NCI-H345 (cell line): ENCODE results near the gene KLK3.
"Not testable (repeated sequence)": the region's sequence is repeated elsewhere in the genome, so short reads cannot be mapped to it uniquely, and the experiment has no call there.

Experiments
- DNase-seq: peaks from one replicate; lab custom pipeline; 2025; lab: John Stamatoyannopoulos, UW

The KLK3 gene

DNA sequence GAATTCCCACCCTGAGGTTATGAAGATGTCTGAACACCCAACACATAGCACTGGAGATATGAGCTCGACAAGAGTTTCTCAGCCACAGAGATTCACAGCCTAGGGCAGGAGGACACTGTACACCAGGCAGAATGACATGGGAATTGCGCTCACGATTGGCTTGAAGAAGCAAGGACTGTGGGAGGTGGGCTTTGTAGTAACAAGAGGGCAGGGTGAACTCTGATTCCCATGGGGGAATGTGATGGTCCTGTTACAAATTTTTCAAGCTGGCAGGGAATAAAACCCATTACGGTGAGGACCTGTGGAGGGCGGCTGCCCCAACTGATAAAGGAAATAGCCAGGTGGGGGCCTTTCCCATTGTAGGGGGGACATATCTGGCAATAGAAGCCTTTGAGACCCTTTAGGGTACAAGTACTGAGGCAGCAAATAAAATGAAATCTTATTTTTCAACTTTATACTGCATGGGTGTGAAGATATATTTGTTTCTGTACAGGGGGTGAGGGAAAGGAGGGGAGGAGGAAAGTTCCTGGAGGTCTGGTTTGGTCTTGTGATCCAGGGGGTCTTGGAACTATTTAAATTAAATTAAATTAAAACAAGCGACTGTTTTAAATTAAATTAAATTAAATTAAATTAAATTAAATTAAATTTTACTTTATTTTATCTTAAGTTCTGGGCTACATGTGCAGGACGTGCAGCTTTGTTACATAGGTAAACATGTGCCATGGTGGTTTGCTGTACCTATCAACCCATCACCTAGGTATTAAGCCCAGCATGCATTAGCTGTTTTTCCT is 7.0 kb downstream of the KLK3 start:
- DNase-seq: no peak

DNA sequence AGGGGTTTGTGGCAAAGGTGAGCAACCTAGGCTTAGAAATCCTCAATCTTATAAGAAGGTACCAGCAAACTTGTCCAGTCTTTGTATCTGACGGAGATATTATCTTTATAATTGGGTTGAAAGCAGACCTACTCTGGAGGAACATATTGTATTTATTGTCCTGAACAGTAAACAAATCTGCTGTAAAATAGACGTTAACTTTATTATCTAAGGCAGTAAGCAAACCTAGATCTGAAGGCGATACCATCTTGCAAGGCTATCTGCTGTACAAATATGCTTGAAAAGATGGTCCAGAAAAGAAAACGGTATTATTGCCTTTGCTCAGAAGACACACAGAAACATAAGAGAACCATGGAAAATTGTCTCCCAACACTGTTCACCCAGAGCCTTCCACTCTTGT is 14.8 kb downstream of the KLK3 start:
- DNase-seq: no peak

DNA sequence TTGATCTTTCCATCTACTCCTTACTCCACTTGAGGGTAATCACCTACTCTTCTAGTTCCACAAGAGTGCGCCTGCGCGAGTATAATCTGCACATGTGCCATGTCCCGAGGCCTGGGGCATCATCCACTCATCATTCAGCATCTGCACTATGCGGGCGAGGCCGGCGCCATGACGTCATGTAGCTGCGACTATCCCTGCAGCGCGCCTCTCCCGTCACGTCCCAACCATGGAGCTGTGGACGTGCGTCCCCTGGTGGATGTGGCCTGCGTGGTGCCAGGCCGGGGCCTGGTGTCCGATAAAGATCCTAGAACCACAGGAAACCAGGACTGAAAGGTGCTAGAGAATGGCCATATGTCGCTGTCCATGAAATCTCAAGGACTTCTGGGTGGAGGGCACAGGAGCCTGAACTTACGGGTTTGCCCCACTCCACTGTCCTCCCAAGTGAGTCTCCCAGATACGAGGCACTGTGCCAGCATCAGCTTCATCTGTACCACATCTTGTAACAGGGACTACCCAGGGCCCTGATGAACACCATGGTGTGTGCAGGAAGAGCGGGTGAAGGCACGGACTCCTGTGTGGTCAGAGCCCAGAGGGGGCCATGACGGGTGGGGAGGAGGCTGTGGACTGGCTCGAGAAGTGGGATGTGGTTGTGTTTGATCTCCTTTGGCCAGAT is 15.8 kb downstream of the KLK3 start:
- no peak for DNase-seq

DNA sequence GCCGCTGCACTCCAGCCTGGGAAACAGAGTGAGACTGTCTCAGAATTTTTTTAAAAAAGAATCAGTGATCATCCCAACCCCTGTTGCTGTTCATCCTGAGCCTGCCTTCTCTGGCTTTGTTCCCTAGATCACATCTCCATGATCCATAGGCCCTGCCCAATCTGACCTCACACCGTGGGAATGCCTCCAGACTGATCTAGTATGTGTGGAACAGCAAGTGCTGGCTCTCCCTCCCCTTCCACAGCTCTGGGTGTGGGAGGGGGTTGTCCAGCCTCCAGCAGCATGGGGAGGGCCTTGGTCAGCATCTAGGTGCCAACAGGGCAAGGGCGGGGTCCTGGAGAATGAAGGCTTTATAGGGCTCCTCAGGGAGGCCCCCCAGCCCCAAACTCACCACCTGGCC is 18.3 kb downstream of the KLK3 start, which contains the start of gene KLK2:
Gene KLK2 (plus strand): TSS at position 384 of the 400 bp plus-strand sequence. CDS start 35 bp downstream, outside the sequence.
- no peak for DNase-seq

DNA sequence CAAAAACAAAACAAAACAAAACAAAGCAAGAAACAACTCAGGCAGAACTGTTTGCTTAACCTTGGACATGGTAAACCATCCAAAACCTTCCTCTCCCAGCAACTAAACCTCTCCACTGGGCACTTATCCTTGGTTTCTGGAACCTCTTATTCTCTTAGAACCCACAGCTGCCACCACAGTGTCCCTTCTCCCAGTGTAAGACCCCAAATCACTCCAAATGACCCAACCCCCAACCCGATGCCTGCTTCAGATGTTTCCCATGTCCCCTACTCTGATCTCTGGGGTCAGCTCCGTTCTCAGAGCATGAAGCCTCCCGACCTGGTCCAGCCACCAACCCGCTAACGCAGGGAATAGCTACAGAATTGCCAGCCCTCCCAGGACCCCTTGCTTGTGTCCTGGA is 19.5 kb downstream of the KLK3 start:
- DNase-seq: no peak

DNA sequence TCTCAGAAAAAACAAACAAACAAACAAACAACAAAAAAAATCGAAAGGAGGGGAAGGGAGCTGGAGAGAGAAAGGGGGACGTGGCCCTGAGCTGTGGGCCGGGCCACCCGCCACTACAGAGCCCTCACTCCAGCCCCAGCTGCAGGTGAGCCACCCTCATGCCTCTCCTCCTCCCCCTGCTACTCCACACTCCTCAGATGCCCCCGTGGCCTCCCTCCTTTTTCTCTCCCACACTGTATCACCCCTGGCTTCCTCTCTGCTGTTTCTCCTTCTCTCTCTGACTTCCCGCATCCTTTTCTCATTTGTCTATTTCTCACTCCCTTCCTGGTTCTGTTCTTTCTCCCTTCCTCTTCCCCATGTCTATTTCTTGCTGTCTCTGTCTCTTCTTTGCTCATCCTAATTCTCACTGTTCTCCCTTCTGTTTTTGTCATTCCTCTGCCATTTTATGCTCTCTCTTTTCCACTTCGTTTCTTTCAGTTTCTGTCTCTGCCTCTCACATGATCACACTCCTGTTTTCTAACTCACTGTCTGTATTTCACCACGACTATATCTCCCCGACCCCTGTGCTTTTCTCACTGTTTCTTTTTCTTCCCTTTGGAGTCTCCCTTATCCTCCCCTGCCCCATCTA is 21.2 kb downstream of the KLK3 start:
- no peak for DNase-seq

DNA sequence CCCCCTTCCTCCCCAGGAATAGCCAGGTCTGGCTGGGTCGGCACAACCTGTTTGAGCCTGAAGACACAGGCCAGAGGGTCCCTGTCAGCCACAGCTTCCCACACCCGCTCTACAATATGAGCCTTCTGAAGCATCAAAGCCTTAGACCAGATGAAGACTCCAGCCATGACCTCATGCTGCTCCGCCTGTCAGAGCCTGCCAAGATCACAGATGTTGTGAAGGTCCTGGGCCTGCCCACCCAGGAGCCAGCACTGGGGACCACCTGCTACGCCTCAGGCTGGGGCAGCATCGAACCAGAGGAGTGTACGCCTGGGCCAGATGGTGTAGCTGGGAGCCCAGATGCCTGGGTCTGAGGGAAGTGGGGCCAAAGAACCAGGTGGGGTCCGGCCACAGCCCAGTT is 21.7 kb downstream of the KLK3 start:
- DNase-seq: no peak

DNA sequence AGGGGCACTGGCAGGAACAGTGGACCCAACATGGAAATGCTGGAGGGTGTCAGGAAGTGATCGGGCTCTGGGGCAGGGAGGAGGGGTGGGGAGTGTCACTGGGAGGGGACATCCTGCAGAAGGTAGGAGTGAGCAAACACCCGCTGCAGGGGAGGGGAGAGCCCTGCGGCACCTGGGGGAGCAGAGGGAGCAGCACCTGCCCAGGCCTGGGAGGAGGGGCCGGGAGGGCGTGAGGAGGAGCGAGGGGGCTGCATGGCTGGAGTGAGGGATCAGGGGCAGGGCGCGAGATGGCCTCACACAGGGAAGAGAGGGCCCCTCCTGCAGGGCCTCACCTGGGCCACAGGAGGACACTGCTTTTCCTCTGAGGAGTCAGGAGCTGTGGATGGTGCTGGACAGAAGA is 22.6 kb downstream of the KLK3 start:
- peak; percentile 40 for DNase-seq

DNA sequence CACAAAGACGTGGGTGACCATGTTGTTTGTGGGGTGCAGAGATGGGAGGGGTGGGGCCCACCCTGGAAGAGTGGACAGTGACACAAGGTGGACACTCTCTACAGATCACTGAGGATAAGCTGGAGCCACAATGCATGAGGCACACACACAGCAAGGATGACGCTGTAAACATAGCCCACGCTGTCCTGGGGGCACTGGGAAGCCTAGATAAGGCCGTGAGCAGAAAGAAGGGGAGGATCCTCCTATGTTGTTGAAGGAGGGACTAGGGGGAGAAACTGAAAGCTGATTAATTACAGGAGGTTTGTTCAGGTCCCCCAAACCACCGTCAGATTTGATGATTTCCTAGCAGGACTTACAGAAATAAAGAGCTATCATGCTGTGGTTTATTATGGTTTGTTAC is 24.1 kb downstream of the KLK3 start:
- DNase-seq: no peak

DNA sequence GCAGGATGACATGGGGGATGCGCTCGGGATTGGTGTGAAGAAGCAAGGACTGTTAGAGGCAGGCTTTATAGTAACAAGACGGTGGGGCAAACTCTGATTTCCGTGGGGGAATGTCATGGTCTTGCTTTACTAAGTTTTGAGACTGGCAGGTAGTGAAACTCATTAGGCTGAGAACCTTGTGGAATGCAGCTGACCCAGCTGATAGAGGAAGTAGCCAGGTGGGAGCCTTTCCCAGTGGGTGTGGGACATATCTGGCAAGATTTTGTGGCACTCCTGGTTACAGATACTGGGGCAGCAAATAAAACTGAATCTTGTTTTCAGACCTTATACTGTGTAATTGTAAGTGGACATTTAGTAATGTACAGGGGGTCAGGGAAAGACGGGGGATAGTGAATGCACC is 25.5 kb downstream of the KLK3 start:
- no peak for DNase-seq

DNA sequence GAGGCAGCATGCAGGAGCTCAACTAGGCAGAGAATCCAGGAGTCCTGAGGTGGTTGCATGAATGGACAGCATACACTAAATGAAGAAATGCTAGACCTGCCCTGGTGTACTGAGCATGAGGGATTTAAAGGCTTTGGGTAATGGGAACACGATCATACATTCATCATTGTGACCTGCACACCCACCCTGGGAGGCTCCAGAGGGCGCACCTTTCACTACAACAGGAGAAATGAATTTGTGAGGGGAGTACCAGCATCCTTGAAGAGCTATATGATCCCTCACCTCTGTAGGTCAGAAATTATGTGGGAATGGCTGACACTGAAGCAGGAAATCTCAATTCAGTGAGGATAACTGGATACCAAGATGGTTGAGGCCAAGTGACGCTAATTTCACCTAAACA is 27.5 kb downstream of the KLK3 start:
- DNase-seq: no peak

DNA sequence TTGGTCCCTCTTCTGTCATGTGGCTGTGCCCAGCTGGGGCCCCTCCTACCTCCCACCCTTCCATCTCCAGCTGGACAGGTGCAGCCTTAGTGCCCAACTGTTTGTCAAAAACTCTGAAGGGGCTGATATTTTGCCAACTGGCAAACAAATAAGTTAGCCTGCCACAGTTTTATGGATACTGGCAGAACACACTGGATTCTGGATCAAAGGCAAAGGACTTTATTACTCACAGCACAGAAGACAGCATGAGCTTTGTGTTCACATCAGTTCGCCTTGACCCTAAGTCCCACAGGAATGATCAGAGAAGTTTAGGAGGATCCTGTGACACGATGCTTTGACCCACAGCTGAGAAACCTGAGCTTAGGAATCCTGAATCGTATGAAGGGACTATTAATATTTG is 34.9 kb downstream of the KLK3 start:
- no peak for DNase-seq

DNA sequence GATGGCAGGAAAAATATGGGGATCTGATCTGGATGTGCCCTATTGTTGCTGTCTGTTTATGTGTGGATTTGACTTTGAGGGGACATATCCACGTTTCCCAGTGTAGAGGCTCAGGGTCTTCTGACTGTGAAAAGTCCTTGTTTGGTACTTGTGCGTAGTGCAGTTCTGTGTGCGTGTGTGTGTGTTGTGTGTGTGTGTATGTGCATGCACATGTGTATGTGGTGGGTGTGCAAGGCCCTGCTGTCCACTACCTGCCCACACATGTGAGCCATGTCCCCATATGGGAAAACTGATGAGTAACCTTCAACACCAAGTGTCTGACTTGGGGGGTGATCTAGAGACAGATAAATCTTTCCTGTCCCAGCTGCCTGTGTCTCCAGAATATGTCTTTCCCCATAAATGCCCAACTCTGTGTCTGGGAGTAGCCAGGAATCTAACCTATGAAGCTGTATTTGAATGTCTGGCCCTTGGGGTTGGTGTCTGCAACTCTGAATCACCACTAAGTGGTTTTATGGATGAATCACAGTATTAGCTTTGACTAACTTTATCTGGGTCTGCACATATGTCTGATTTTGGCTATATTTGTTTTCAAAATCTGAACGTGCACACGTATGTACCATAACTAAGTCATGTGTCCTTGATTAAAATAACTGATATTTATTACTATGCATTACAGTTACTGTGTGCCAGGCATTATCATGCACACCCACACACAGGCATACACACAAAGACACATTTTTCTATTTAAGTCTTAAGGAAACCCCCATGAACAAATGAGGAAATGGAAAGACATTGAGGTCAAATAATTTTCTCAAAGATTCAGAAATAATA is 35.9 kb downstream of the KLK3 start:
- no peak for DNase-seq

DNA sequence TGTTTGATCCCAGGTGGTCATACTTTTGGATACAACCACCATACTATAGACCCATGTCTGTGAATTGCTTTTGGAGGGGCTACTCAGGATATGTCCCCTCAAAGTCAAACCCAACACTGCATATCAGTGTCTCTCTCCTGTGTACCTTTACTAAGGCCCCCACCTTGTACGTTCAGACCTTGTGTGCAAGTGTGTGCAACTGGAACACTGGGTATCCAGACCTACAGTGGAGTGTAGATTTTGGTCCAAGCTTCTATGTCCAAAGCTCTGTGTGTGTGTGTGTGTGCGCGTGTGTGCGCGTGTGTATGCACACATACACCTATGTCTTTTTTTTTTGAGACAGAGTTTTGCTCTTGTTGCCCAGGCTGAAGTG is 36.5 kb downstream of the KLK3 start:
- no peak for DNase-seq

DNA sequence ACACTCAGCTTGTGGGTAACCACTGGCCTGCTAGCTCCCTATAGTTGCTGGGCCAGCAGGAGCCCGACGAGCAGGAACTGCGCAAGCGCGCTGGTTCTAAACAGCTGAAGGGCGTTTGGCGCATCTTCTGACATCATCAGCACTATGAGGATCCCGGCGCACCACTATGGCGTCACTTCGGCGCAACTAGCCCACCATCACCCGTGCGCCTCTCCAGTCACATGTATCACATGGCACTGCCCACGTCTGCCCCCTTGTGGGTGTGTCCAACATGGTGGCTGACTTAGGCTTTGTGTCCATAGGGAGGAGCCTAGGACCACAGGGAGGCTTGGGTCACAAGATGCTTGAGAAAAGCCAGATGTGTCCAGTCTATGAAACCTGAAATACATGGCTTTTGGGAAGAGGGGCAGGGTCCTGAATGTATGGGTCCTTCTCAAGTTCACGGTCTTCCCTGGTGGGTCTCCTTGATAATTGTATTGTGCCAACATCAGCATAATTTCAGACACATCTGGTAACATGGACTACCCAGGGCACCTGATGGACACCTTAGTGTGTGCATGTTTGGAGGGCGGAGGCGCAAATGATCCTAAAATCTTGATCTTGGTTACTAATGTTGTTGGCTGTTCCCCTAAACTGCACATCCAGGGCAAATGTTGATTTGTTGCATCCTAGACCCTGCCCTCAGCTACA is 38.5 kb downstream of the KLK3 start:
- DNase-seq: no peak

DNA sequence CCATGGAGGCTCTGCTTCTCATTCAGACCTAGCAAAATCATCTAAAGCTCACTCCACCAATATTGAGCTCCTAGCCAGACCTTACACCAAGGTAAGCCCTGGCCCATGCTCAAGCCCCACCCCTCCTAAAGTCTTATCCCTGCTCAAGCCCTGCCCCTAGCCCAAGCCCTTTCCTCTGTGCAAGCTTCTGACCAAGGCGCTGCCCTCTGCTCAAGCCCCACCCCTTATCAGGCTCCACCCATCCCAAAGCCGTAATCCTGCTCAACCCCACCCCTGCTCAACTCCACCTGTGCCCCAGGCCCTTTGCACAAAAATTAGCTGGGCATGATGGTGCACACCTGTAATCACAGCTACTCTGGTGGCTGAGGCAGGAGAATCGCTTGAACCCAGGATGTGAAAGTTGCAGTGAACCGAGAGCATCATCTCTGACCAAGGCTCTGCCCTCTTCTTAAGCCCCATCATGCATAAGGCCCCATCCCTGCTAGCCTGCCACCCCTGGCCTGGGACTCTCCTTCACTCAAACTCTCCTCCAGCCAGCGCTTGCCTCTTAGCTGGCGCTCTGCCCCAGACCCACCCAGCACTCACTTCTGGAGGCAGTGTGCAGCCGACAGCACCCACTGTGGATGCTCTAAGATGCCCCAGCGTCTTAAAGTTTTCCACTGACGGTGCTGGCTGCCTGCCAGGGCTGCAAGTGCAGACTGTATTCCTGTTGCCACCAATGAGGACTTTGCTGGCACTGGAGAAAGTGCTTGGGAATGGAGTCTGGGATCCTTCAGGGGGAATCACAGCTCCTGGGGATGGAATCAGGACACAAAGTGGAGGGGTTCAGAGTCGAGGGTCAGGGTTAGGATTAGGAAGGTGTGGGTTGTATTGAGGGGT is 40.0 kb downstream of the KLK3 start:
- no peak for DNase-seq

DNA sequence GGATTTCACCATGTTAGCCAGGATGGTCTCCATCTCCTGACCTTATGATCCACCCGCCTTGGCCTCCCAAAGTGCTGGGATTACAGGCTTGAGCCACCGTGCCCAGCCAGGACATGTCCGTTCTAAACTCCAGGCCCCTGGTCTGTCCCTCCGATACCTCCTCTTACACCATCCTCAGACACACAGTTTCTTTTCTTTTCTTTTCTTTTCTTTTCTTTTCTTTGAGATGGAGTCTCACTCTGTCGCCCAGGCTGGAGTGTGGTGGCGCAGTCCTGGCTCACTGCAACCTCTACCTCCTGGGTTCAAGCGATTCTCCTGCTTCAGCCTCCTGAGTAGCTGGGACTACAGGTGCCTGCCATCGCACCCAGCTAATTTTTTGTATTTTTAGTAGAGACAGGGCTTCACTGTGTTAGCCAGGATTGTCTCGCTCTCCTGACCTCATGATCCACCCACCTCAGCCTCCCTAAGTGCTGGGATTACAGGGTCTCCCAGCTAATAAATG is 41.4 kb downstream of the KLK3 start:
- DNase-seq: not testable (repeated sequence)

DNA sequence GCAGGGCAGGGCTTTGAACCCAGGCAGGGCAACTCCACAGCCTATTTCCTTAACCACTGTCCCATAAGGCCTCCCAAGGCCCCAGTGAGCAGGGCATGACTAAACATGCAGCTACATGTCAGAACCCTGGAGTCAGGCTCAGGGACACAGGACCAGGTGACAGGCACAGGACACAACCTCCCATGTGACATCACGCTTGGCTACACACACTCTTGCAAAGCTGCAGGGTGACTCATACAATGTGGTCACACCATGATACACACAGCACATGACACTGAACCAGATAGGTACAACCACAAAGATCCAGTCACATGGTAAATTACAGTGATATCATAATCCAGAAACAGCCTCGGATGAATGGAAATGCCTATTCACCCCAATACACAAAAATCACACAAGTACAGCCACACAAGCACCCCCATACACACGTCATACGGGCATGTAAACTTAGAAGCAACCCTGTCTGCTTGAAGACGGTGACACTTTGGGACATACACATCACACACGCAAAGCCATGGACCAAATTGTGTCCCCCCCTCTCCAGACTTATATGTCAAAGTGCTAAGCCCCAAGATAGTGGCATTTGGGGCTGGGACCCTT is 42.0 kb downstream of the KLK3 start:
- peak; percentile 64 for DNase-seq

DNA sequence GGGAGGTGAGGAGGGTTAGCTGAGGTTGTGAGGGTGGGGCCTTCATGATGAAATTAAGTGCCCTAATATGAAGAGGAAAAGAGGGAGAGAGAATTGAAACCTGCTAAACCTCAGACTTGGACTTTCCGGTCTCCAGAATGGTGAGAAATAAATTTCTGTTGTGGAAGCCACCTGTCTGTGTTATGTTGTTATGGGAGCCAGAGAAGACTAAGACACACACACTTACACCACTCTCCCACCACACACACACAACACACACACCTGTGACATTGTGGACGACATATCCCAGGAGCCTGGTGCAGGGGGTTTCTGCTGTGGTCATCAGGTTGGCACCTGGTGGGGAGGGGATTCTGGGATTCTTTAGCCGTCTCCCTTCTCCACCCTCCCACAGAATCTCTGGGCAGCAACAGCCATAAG is 42.5 kb downstream of the KLK3 start:
- DNase-seq: no peak

DNA sequence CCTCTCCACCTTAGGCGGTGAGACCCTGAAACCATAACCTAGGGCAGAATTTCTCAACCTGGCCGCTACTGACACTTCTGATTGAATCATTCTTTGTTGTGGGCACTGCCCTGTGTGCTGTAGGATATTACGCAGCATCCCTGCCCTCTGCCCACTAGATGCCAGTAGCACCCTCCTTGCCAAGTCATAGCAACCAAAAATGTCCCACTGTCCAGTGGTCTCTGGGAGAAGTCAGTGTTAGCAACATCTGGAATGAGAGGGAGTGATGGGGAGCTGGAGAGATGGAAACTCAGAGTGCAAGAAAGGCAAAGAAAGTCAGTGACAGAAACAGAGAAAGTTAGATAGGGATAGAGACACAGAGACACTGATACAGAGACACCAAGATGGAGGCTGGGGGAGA is 42.9 kb downstream of the KLK3 start:
- no peak for DNase-seq
